ENCODE results near the gene SH2D4B. TPM values are rescaled to one million over a fixed set of nuclear protein-coding genes. Genes with fewer than 3 reads are reported as not detected.
A peak's percentile ranks its signal among the peaks of the same experiment; 100 is the strongest.

Gene SH2D4B
- total and polyA plus RNA-seq, 2 experiments from 2014 or later: not detected

- H4K20me1 ChIP-seq (ENCODE audit: insufficient read depth, poor library complexity, severe bottlenecking): no peaks in the 10 kb centered on the region
- no peak overlapping the region for H2AFZ ChIP-seq
- H3K4me1 ChIP-seq (ENCODE audit: insufficient read depth): peaks cover 5% of the 10 kb centered on the region
- no peak for TF ChIP-seq CTCF (IDR thresholded peaks at IDR 0.05; ENCODE audit: poor library complexity)
- no peak for TF ChIP-seq EZH2 (IDR thresholded peaks at IDR 0.05; ENCODE audit: borderline replicate concordance)
- no peak for TF ChIP-seq EZH2phosphoT487 (IDR thresholded peaks at IDR 0.05; ENCODE audit: low read depth, severe bottlenecking, unreplicated experiment)
- H3K27me3 ChIP-seq: no peaks in the 10 kb centered on the region
- 89% methylated on average over 7 of the region's 7 CpGs for WGBS (ENCODE audit: low lambda C conversion rate, missing lambda C conversion rate)
- no peaks in the 10 kb centered on the region for H3K9me2 ChIP-seq (replicated peaks; ENCODE audit: insufficient read depth)
- H3K4me2 ChIP-seq: no peak overlapping the region
- no peak overlapping the region for H3K27ac ChIP-seq
- H3K79me2 ChIP-seq: no peaks in the 10 kb centered on the region
- H3K36me3 ChIP-seq (replicated peaks; ENCODE audit: insufficient read depth, low read depth): no peaks in the 10 kb centered on the region
- no peak for DNase-seq (ENCODE audit: low spot score)
- H3K9me3 ChIP-seq (ENCODE audit: low read depth): no peaks in the 10 kb centered on the region
- H3K4me3 ChIP-seq: no peak overlapping the region
Measured at GRCh38 chr10:80660736-80661135, 123.0 kb downstream of the SH2D4B start.

GRCh38 chr10:80661526-80661925 lies 123.8 kb downstream of the SH2D4B start:
- no peak for DNase-seq (ENCODE audit: low spot score)
- no peaks in the 10 kb centered on the region for H3K27me3 ChIP-seq
- no peaks in the 10 kb centered on the region for H3K36me3 ChIP-seq (replicated peaks; ENCODE audit: insufficient read depth, low read depth)
- H3K4me1 ChIP-seq (ENCODE audit: insufficient read depth): peaks cover 5% of the 10 kb centered on the region
- 90% methylated on average over 3 of the region's 3 CpGs for WGBS (ENCODE audit: low lambda C conversion rate, missing lambda C conversion rate)
- no peak overlapping the region for H3K4me2 ChIP-seq
- no peaks in the 10 kb centered on the region for H3K79me2 ChIP-seq
- H3K27ac ChIP-seq: no peak overlapping the region
- H3K4me3 ChIP-seq: no peak overlapping the region
- H4K20me1 ChIP-seq (ENCODE audit: insufficient read depth, poor library complexity, severe bottlenecking): no peaks in the 10 kb centered on the region
- H3K9me3 ChIP-seq (ENCODE audit: low read depth): no peaks in the 10 kb centered on the region
- H3K9me2 ChIP-seq (replicated peaks; ENCODE audit: insufficient read depth): no peaks in the 10 kb centered on the region
- TF ChIP-seq EZH2phosphoT487 (IDR thresholded peaks at IDR 0.05; ENCODE audit: low read depth, severe bottlenecking, unreplicated experiment) (no peak), CTCF (IDR thresholded peaks at IDR 0.05; ENCODE audit: poor library complexity) (no peak), EZH2 (IDR thresholded peaks at IDR 0.05; ENCODE audit: borderline replicate concordance) (no peak)
- H2AFZ ChIP-seq: no peak overlapping the region

- Histone ChIP-seq H3K9me3 (ENCODE audit: low read depth) (no peaks in the 10 kb centered on the region), H3K27ac (peak overlapping the region; percentile 50), H3K4me1 (ENCODE audit: insufficient read depth) (peaks cover 5% of the 10 kb centered on the region), H3K79me2 (no peaks in the 10 kb centered on the region), H3K4me3 (no peak overlapping the region), H3K4me2 (peak overlapping the region; percentile 70), H2AFZ (peak overlapping the region; percentile 78), H3K9me2 (replicated peaks; ENCODE audit: insufficient read depth) (no peaks in the 10 kb centered on the region), H4K20me1 (ENCODE audit: insufficient read depth, poor library complexity, severe bottlenecking) (no peaks in the 10 kb centered on the region), H3K36me3 (replicated peaks; ENCODE audit: insufficient read depth, low read depth) (no peaks in the 10 kb centered on the region), H3K27me3 (no peaks in the 10 kb centered on the region)
- peak; percentile 89 for TF ChIP-seq CTCF (IDR thresholded peaks at IDR 0.05; ENCODE audit: poor library complexity)
- TF ChIP-seq EZH2phosphoT487 (IDR thresholded peaks at IDR 0.05; ENCODE audit: low read depth, severe bottlenecking, unreplicated experiment): no peak
- peak; percentile 89 for DNase-seq (ENCODE audit: low spot score)
- 11% methylated on average over 19 of the region's 19 CpGs for WGBS (ENCODE audit: low lambda C conversion rate, missing lambda C conversion rate)
Measured at GRCh38 chr10:80662429-80663261, 124.9 kb downstream of the SH2D4B start.

Measured in hepatocyte (in vitro differentiated cells).